Brain pericyte (primary cell): Measurements from ENCODE around the gene SH3BP2.

ENCODE experiments used
- DNase-seq: peaks from one replicate; pipeline ENCODE4 v3.0.0-alpha.2; 2012; ENCODE audit warnings: low read depth, low spot score

The SH3BP2 gene

GRCh38 chr4:2832981-2833670 is 40.2 kb downstream of the SH3BP2 start:
- no peak for DNase-seq

GRCh38 chr4:2833671-2834000 is 40.8 kb downstream of the SH3BP2 start:
- DNase-seq = no peak

DNA sequence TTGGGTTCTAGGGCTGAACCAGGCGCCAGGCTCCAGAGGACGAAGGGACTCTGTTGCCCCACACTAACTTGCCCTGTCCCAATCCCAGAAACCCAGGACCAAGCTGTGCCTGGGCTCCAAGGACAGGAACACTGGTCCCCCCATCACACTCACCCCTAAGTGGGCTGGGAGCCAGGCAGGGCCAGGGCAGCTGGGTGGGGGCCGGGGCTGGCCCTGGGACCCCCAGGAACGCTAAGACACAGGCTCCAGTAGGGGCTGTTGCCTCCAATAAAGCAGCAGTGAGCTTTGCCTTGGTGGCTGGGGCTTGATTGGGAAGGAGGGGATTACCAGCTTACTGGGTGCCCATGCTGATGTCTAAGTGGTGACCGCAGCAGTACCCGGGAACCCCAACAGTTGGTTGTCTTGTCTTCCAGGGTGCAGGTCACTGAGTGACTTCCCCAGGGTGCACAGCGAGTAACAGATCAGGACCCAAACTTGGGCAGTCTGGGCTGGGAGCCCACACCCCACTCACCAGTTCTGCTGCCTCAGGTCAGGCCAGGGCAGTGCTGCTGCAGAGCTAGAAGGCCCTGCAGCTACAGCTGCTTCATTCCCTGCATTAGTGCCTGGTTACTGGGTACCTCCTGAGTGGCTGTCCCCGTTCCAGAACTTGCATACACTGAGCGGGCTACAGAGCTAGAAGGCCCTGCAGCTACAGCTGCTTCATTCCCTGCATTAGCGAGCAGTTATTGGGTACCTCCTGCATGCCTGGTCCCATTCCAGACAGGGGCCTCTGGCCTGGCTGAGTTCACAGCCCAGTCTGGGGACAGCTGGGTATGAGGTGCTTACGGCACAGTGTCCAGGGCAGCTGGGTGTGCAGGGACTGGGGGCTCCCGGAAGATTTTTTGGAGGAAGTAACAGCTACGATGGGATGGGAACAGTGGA is 41.4 kb downstream of the SH3BP2 start:
- DNase-seq = no peak

DNA sequence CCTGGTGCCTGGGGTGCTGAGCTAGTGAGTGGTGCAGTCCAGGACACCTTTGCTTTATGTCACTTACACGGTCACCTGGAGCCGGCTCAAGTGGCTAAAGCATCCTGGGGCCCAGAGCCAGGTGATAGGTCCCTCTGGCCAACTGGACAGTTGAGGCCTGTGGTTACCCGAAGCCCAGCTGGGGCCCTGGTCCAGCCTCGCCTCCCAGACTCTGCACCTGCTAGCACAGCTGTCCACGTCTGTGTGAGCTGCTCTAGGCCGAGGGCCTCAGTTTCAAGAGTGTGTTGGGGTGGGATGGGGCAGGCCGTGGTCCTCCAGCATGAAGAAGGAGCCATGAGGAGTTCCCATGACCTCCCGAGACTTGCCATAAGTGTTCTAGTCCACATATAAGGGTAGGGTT is 43.1 kb downstream of the SH3BP2 start:
- DNase-seq = no peak

DNA sequence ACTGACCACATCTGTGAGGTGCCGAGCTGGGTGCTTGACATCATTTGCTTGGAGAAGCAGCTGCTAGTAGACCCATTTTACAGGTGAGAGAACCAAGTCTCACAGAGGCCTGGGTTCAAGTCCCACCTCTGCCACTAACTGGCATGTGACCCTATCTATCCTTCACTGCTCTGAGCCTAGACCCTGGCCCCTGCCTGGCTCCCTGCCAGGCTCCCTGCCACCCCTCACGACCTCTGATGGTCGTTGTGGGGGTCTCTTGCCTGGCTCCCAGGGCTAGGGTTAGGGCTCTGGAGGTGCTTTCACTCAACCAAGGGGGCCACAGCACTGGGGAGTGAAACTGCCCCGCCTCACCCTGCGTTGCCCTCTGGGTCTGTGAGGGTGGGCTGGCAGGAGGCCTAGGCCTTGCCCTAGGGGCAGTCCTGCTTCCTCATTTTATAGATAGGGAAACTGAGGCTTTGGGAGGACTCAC is 43.5 kb downstream of the SH3BP2 start:
- no peak for DNase-seq

- DNase-seq = no peak
Observed at GRCh38 chr4:2837110-2837903, 44.4 kb downstream of the SH3BP2 start.

GRCh38 chr4:2837904-2838496 is 45.1 kb downstream of the SH3BP2 start:
- no peak for DNase-seq

- DNase-seq = no peak
Observed at GRCh38 chr4:2839060-2839459, 46.2 kb downstream of the SH3BP2 start.

DNA sequence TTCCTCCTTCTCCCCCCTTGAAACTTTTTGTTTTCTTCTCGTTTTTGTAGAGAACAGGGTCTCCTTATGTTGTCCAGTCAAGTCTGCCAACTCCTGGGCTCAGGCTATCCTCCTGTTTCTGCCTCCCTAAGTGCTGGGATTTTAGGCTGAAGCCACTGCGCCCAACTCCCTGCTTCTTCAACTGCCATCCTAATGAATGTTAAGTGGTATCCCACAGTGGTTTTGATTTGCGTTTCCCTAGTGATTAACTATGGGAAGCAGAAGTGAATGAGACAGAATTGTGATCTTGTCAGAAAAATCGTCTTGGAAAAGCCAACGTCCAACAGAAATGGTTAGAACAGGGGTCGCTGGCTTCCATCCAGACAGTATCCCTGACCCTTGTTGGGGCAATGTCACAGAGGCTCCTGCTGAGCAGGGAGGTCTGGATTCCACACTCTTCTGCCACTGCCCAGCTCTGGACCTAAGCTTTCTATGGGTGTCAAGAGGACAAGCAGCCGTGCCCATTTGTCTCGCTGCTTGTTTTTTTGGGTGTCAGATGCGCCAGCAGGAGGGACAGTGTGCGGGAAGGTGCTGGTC is 49.9 kb downstream of the SH3BP2 start:
- no peak for DNase-seq

- DNase-seq = peak; percentile 95
Observed at GRCh38 chr4:2843263-2843940, 50.5 kb downstream of the SH3BP2 start, which contains the start of gene ADD1. Gene ADD1, plus strand, starts transcription at chr4:2843844. Its CDS starts 32,072 bp downstream, at chr4:2875916.

- DNase-seq = no peak
Observed at GRCh38 chr4:2843941-2844584, 51.2 kb downstream of the SH3BP2 start.

DNA sequence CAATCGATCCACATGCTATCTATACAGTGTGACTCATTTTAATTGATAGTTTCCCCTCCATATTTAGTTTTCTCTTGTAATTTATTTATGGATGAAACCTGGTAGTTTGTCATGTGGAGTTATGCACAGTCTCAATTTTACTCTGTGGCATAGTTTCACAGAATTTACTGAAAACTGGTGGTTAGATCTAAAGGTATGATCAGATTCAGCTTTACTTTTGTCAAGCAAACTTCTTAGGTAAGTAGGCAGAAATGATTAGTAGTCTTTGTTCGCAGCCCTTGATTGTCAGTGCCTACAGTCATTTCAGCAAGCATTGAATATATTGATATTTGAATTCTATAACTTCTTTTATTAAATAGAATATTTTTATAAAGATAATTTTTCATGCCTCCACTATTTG is 53.3 kb downstream of the SH3BP2 start:
- no peak for DNase-seq

GRCh38 chr4:2847302-2847871 is 54.5 kb downstream of the SH3BP2 start:
- no peak for DNase-seq

GRCh38 chr4:2848449-2848848 is 55.6 kb downstream of the SH3BP2 start:
- DNase-seq = no peak

DNA sequence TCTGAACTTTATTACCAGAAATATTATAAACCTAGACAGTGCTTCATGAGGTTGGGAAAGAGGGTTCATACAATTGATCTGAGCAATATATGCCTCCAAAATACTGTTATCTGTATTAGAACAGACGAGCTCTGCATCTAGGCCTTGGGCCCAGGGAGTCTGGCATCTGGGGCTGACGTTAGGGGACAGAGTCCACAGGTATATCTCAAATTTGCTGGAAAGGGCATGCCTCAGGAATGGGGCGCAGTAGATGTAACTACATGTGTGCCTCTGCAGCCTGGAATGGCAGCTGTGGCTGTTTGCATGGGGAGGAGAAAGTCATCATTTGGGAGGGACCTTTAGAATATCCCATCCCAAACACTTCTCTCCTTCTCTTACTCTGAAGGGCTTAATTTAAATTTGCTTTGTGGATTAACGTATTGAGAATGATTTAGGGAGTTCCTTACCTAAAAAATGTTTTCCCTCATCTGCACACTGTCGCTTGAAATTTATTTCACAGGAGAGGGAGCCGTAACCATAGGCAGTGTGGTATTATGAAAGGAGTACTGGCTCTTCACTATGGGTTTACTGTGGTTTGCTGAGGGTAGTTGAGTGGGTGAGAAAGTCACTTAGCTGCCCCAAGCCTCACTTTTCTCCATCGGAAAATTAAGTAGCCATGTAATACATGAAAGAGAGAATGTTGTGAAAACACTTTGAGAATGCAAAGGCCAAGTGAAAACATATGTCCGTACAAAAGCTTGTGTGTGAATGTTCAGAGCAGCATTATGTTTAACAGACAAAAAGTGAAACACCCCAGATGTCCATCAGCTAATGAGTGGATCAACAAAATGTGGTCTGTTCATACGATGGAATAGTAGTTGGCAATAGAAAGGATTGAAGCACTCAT is 56.6 kb downstream of the SH3BP2 start:
- no peak for DNase-seq

DNA sequence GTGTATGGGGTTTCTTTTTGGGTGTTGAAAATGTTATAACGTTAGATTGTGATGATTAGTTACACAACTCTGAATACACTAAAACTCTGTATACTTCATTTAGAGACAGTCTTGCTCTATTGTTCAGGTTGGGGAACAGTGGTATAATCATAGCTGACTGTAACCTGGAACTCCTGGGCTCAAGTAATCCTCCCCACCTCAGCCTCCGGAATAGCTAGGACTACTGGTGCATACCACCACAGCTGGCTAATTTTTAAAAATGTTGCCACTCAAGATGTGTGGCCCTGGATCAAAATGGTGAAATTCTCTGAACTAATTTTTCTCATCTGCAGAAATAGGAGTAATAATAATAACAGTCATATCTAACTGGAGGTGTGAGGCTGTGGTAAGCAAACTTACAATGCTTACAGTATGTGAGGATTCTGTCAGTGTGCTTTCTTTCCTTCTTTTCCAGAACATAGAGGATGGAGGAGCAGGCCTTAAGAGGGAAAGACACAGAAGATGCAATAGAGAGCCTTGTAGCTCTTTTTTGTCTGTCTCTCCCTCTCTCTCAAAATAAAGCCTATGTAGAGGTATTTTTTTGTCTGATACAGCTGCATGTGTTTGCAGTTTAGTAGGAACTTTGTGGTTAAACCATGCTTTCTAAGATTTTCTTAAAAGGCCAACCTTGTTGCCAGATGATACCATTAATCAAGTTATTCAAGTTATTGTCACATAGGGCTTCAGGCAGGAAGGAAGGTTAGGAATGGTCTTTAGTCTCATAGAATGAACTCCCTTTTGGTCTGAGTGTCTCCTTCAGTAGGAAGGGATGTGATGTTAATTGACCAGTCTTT is 58.3 kb downstream of the SH3BP2 start:
- no peak for DNase-seq

DNA sequence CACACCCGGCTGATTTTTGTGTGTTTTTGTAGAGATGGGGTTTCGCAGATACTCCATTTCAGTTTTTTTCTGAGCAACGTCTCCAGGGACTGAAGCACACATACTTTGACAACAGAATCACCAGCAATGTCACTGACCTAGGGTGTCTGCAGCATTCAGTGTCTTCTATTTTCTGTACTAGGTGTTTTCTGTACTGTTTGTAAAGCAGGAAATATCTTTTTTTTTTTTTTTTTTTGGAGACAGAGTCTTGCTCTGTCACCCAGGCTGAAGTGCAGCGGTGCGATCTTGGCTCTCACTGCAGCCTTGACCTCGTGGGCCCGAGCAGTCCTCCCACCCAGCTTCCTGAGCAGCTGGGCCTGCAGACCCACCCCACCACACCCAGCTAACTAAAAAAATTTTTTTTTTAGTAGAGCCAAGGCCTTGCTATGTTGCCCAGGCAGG is 59.6 kb downstream of the SH3BP2 start:
- no peak for DNase-seq

DNA sequence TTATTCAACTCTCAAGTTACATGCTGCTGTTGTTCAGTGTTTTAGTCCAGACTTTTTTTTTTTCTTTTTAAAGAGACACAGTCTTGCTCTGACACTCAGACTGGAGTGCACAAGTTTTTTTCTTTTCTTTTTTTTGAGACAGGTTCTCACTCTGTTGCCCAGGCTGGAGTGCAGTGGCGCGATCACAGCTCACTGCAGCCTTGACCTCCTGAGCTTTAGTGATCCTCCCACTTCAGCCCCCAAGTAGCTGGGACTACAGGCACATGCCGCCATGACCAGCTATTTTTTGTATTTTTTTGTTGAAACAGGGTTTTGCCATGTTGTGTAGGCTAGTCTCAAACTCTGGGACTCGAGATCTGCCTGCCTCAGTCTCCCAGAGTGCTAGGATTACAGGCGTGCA is 62.7 kb downstream of the SH3BP2 start:
- DNase-seq = no peak
